Liver (tissue), 9 donors: ENCODE results near the gene C1orf174. TPM values are rescaled to one million over a fixed set of nuclear protein-coding genes. Genes with fewer than 3 reads are reported as not detected.

Source experiments
- DNase-seq: peaks from one replicate; pipeline ENCODE4 v3.0.0-alpha.2; 2017; ENCODE audit warnings: low spot score
- H3K27ac ChIP-seq, 2 donors: one replicate each; pipeline ENCODE4 v1.7.0; 2013; ENCODE audit warnings: inconsistent platforms in 2 of 2, low read length in 2 of 2, control low read depth in 1 of 2, low read depth in 1 of 2, mild to moderate bottlenecking in 1 of 2
- H3K27me3 ChIP-seq, 4 donors: one replicate each; pipeline versions ENCODE4 v1.6.1 to v1.7.0; 2013; ENCODE audit warnings: low read length in 3 of 4, inconsistent platforms in 1 of 4, mild to moderate bottlenecking in 1 of 4, moderate library complexity in 1 of 4; ENCODE audit not compliant: control insufficient read depth in 4 of 4, insufficient read depth in 4 of 4
- H3K36me3 ChIP-seq, 4 donors: one replicate each; pipeline versions ENCODE4 v1.6.1 to v1.7.0; 2013; ENCODE audit warnings: low read length in 3 of 4, mild to moderate bottlenecking in 3 of 4, low read depth in 1 of 4, moderate library complexity in 1 of 4; ENCODE audit not compliant: control insufficient read depth in 4 of 4, insufficient read depth in 3 of 4
- H3K4me1 ChIP-seq, 4 donors: one replicate each; pipeline versions ENCODE4 v1.6.1 to v1.7.0; 2013; ENCODE audit warnings: low read length in 3 of 4, mild to moderate bottlenecking in 3 of 4, moderate library complexity in 1 of 4; ENCODE audit not compliant: control insufficient read depth in 4 of 4, insufficient read depth in 4 of 4
- H3K4me3 ChIP-seq, 3 donors: one replicate each; pipeline versions ENCODE4 v1.6.1 to v1.7.0; 2013; ENCODE audit warnings: low read length in 3 of 3, control low read depth in 1 of 3, low read depth in 1 of 3, mild to moderate bottlenecking in 1 of 3
- H3K9ac ChIP-seq, 2 donors: one replicate each; pipeline ENCODE4 v1.7.0; 2013; ENCODE audit warnings: low read length in 2 of 2, mild to moderate bottlenecking in 2 of 2, moderate library complexity in 2 of 2, control low read depth in 1 of 2, low read depth in 1 of 2
- H3K9me3 ChIP-seq, 4 donors: one replicate each; pipeline versions ENCODE4 v1.6.1 to v1.7.0; 2013; ENCODE audit warnings: low read length in 3 of 4; ENCODE audit not compliant: control insufficient read depth in 4 of 4
- EGR1 ChIP-seq, 2 donors: IDR thresholded peaks; 2 replicates each; pipeline ENCODE4 v1.6.1; 2016 to 2018; ENCODE audit warnings: antibody characterized with exemption in 2 of 2, low read depth in 2 of 2
- FOXA1 ChIP-seq: IDR thresholded peaks from 2 replicates; pipeline ENCODE4 v1.6.1; 2016; ENCODE audit warnings: antibody characterized with exemption
- FOXA2 ChIP-seq: IDR thresholded peaks from 2 replicates; pipeline ENCODE4 v1.6.1; 2016; ENCODE audit warnings: antibody characterized with exemption
- GABPA ChIP-seq, 2 donors: IDR thresholded peaks in 1 of 2; conservative IDR thresholded peaks in 1 of 2; 2 replicates each; pipeline ENCODE4 v1.6.1; 2016; ENCODE audit warnings: antibody characterized with exemption in 2 of 2, mild to moderate bottlenecking in 1 of 2, moderate library complexity in 1 of 2
- HNF4A ChIP-seq, 2 donors: conservative IDR thresholded peaks; 2 replicates each; pipeline ENCODE4 v1.6.1; 2016; ENCODE audit warnings: antibody characterized with exemption in 2 of 2, mild to moderate bottlenecking in 2 of 2
- HNF4G ChIP-seq: IDR thresholded peaks from 2 replicates; pipeline ENCODE4 v1.6.1; 2016; ENCODE audit warnings: antibody characterized with exemption
- JUND ChIP-seq, 2 donors: IDR thresholded peaks; 2 replicates each; pipeline ENCODE4 v1.6.1; 2016; ENCODE audit warnings: antibody characterized with exemption in 2 of 2
- NR2F2 ChIP-seq: IDR thresholded peaks from 2 replicates; pipeline ENCODE4 v1.6.1; 2016; ENCODE audit warnings: antibody characterized with exemption
- RAD21 ChIP-seq, 2 donors: IDR thresholded peaks; 2 replicates each; pipeline ENCODE4 v1.6.1; 2016; ENCODE audit warnings: antibody characterized with exemption in 2 of 2, mild to moderate bottlenecking in 2 of 2
- RXRA ChIP-seq, 2 donors: IDR thresholded peaks; 2 replicates each; pipeline ENCODE4 v1.6.1; 2017 to 2018; ENCODE audit warnings: antibody characterized with exemption in 2 of 2, mild to moderate bottlenecking in 1 of 2
- SP1 ChIP-seq: IDR thresholded peaks from 2 replicates; pipeline ENCODE4 v1.6.1; 2018; ENCODE audit warnings: antibody characterized with exemption, mild to moderate bottlenecking
- TAF1 ChIP-seq: conservative IDR thresholded peaks from 2 replicates; pipeline ENCODE4 v1.6.1; 2016; ENCODE audit warnings: antibody characterized with exemption, mild to moderate bottlenecking
- YY1 ChIP-seq: IDR thresholded peaks from 2 replicates; pipeline ENCODE4 v1.6.1; 2016; ENCODE audit warnings: antibody characterized with exemption, mild to moderate bottlenecking
- WGBS: extraction: QIAGEN DNeasy Blood & Tissue Kit; methylation state at CpG from one replicate; pipeline ENCODE4 v1.1.7; 2013; 5-methylcytosine and 5-hydroxymethylcytosine counted together
- polyA plus RNA-seq, 2 donors: library from polyadenylated mRNA; stranded (reverse) in 1 of 2; unstranded in 1 of 2; fragments of 200-250 nt in 1 of 2; fragments of >200 nt in 1 of 2; fragmentation: Nextera tagmentation in 1 of 2; extraction: Ambion mirVana in 1 of 2; gene quantifications; one replicate each; pipeline versions ENCODE4 v1.2.1 to v1.2.3, GENCODE V29; 2013 to 2015
- total RNA-seq, 2 donors: library from RNA; depleted of rRNA; stranded (reverse); fragments of >200 nt; gene quantifications; one replicate each; pipeline ENCODE4 v1.2.3, GENCODE V29; 2014
- TF ChIP-seq, protein P1 (sequence below): fragments of 150-350 bp; IDR thresholded peaks from 2 replicates; pipeline ENCODE4 v1.5.1; 2017; ENCODE audit warnings: improper control_type of control experiment, low read depth, low read length; ENCODE audit not compliant: missing input control
- TF ChIP-seq, protein P2 (sequence below): IDR thresholded peaks from 2 replicates; pipeline ENCODE4 v1.6.1; 2016; ENCODE audit warnings: antibody characterized with exemption
- TF ChIP-seq, protein P3 (sequence below): IDR thresholded peaks from 2 replicates; pipeline ENCODE4 v1.6.1; 2016; ENCODE audit warnings: antibody characterized with exemption
- TF ChIP-seq, protein P4 (sequence below): IDR thresholded peaks from 2 replicates; pipeline ENCODE4 v1.6.1; 2016; ENCODE audit warnings: antibody characterized with exemption, mild to moderate bottlenecking
- TF ChIP-seq, protein P5 (sequence below): IDR thresholded peaks from 2 replicates; pipeline ENCODE4 v1.6.1; 2016; ENCODE audit warnings: antibody characterized with exemption
- donor health status: healthy.
- donor health status: healthy.
- donor health status: healthy.
- donor health status: healthy.
- donor health status: healthy.

C1orf174 gene
- total and polyA plus RNA-seq, 4 donors = 10.4 to 17.0 (median 13.8) TPM

DNA sequence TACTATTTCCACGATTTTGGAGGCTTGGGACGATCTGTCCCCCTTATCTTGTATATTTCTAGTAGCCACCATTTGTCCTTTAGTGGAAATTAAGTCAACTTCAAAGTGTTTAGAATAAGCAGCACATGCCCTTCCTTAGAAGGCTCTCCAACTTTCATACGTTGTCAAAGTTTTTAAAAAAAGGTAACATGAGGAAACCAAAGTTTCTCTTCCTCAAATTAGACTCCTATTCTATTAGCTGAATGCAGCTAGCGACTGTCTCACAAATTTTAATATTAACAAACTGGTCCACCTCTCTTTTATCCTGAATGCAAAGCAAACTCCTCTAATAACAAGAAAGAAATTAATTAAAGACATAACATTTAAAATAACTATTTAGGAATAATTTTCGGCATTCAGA, 6.9 kb downstream of the C1orf174 start:
- 89% methylated on average over 5 of the region's 5 CpGs for WGBS

More for the DNA sequence above, 6.9 kb downstream of the C1orf174 start:
- H3K4me3 ChIP-seq = no peak overlapping the region
- H3K27me3 ChIP-seq = no peaks in the 10 kb centered on the region
- no peaks in the 10 kb centered on the region for H3K4me1 ChIP-seq
- no peak for TF ChIP-seq RXRA (IDR thresholded peaks at IDR 0.05)
- TF ChIP-seq FOXA2 = no peak
- TF ChIP-seq, protein P1, sequence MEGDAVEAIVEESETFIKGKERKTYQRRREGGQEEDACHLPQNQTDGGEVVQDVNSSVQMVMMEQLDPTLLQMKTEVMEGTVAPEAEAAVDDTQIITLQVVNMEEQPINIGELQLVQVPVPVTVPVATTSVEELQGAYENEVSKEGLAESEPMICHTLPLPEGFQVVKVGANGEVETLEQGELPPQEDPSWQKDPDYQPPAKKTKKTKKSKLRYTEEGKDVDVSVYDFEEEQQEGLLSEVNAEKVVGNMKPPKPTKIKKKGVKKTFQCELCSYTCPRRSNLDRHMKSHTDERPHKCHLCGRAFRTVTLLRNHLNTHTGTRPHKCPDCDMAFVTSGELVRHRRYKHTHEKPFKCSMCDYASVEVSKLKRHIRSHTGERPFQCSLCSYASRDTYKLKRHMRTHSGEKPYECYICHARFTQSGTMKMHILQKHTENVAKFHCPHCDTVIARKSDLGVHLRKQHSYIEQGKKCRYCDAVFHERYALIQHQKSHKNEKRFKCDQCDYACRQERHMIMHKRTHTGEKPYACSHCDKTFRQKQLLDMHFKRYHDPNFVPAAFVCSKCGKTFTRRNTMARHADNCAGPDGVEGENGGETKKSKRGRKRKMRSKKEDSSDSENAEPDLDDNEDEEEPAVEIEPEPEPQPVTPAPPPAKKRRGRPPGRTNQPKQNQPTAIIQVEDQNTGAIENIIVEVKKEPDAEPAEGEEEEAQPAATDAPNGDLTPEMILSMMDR = no peak
- TF ChIP-seq, protein P2, sequence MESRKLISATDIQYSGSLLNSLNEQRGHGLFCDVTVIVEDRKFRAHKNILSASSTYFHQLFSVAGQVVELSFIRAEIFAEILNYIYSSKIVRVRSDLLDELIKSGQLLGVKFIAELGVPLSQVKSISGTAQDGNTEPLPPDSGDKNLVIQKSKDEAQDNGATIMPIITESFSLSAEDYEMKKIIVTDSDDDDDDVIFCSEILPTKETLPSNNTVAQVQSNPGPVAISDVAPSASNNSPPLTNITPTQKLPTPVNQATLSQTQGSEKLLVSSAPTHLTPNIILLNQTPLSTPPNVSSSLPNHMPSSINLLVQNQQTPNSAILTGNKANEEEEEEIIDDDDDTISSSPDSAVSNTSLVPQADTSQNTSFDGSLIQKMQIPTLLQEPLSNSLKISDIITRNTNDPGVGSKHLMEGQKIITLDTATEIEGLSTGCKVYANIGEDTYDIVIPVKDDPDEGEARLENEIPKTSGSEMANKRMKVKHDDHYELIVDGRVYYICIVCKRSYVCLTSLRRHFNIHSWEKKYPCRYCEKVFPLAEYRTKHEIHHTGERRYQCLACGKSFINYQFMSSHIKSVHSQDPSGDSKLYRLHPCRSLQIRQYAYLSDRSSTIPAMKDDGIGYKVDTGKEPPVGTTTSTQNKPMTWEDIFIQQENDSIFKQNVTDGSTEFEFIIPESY = no peak
- TF ChIP-seq YY1 = no peak
- TF ChIP-seq, protein P3, sequence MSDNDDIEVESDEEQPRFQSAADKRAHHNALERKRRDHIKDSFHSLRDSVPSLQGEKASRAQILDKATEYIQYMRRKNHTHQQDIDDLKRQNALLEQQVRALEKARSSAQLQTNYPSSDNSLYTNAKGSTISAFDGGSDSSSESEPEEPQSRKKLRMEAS = no peak
- TF ChIP-seq HNF4A (conservative IDR thresholded peaks at IDR 0.05) = no peak
- TF ChIP-seq EGR1 (IDR thresholded peaks at IDR 0.05; ENCODE audit: low read depth in 2 of 2) = no peak
- no peak for TF ChIP-seq GABPA (IDR thresholded peaks at IDR 0.05 in 1 of 2, conservative IDR thresholded peaks at IDR 0.05 in 1 of 2)
- TF ChIP-seq FOXA1 = no peak
- TF ChIP-seq, protein P4, sequence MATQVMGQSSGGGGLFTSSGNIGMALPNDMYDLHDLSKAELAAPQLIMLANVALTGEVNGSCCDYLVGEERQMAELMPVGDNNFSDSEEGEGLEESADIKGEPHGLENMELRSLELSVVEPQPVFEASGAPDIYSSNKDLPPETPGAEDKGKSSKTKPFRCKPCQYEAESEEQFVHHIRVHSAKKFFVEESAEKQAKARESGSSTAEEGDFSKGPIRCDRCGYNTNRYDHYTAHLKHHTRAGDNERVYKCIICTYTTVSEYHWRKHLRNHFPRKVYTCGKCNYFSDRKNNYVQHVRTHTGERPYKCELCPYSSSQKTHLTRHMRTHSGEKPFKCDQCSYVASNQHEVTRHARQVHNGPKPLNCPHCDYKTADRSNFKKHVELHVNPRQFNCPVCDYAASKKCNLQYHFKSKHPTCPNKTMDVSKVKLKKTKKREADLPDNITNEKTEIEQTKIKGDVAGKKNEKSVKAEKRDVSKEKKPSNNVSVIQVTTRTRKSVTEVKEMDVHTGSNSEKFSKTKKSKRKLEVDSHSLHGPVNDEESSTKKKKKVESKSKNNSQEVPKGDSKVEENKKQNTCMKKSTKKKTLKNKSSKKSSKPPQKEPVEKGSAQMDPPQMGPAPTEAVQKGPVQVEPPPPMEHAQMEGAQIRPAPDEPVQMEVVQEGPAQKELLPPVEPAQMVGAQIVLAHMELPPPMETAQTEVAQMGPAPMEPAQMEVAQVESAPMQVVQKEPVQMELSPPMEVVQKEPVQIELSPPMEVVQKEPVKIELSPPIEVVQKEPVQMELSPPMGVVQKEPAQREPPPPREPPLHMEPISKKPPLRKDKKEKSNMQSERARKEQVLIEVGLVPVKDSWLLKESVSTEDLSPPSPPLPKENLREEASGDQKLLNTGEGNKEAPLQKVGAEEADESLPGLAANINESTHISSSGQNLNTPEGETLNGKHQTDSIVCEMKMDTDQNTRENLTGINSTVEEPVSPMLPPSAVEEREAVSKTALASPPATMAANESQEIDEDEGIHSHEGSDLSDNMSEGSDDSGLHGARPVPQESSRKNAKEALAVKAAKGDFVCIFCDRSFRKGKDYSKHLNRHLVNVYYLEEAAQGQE = no peak
- TF ChIP-seq RAD21 (IDR thresholded peaks at IDR 0.05) = no peak
- TF ChIP-seq NR2F2 = no peak
- no peak for TF ChIP-seq HNF4G
- TF ChIP-seq TAF1 = no peak
- no peak for TF ChIP-seq JUND (IDR thresholded peaks at IDR 0.05)
- TF ChIP-seq SP1 = no peak
- TF ChIP-seq, protein P5, sequence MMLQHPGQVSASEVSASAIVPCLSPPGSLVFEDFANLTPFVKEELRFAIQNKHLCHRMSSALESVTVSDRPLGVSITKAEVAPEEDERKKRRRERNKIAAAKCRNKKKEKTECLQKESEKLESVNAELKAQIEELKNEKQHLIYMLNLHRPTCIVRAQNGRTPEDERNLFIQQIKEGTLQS = no peak
- H3K36me3 ChIP-seq = peaks cover 3 to 22% (median 15%) of the 10 kb centered on the region in 4 donors
- DNase-seq = no peak
- H3K27ac ChIP-seq = no peak overlapping the region
- H3K9me3 ChIP-seq = no peaks in the 10 kb centered on the region
- no peak overlapping the region for H3K9ac ChIP-seq
